ENCODE data around the gene PTPRM.
A peak's percentile ranks its signal among the peaks of the same experiment; 100 is the strongest.

Gene PTPRM

GRCh38 chr18:7592305-7593071 lies 25.4 kb downstream of the PTPRM start:
- ATAC-seq: peak; percentile 52; the same call in 1 of the 3 replicates
- no peak for TF ChIP-seq CREB5 (CRISPR knock-in tag; IDR thresholded peaks at IDR 0.05; ENCODE audit: low read depth)
- no peak for TF ChIP-seq PPARA (CRISPR knock-in tag; IDR thresholded peaks at IDR 0.05; ENCODE audit: borderline replicate concordance)
- no peak for TF ChIP-seq PATZ1 (CRISPR knock-in tag; IDR thresholded peaks at IDR 0.05; ENCODE audit: borderline replicate concordance)
- TF ChIP-seq ISL1 (CRISPR knock-in tag; IDR thresholded peaks at IDR 0.05): no peak
- no peak for TF ChIP-seq SNAI2 (CRISPR knock-in tag; IDR thresholded peaks at IDR 0.05)
- TF ChIP-seq POU6F1 (CRISPR knock-in tag; IDR thresholded peaks at IDR 0.05; ENCODE audit: borderline replicate concordance, low read depth): no peak
- no peak for TF ChIP-seq ZNF8 (CRISPR knock-in tag; IDR thresholded peaks at IDR 0.05)
- no peak for TF ChIP-seq BACH2 (CRISPR knock-in tag; IDR thresholded peaks at IDR 0.05; ENCODE audit: borderline replicate concordance)
- no peak for TF ChIP-seq ARNTL (CRISPR knock-in tag; IDR thresholded peaks at IDR 0.05; ENCODE audit: borderline replicate concordance, low read depth)
- no peak for TF ChIP-seq TOX (CRISPR knock-in tag; IDR thresholded peaks at IDR 0.05; ENCODE audit: borderline replicate concordance)
- TF ChIP-seq RARB (CRISPR knock-in tag; IDR thresholded peaks at IDR 0.05): no peak

- TF ChIP-seq ZNF565 (CRISPR knock-in tag; conservative IDR thresholded peaks at IDR 0.05; ENCODE audit: low read depth) (no peak), TSHZ2 (CRISPR knock-in tag; IDR thresholded peaks at IDR 0.05) (0 out of 2 replicates have a peak, but pooled peaks have one; percentile 43), TCF4 (CRISPR knock-in tag; IDR thresholded peaks at IDR 0.05; ENCODE audit: borderline replicate concordance) (peak; percentile 55; the same call in 1 of the 2 replicates)
Measured at GRCh38 chr18:7593218-7593819, 26.2 kb downstream of the PTPRM start.

GRCh38 chr18:7596147-7596546 lies 29.0 kb downstream of the PTPRM start:
- no peak for ATAC-seq
- TF ChIP-seq BACH2 (CRISPR knock-in tag; IDR thresholded peaks at IDR 0.05; ENCODE audit: borderline replicate concordance) (no peak), SNAI2 (CRISPR knock-in tag; IDR thresholded peaks at IDR 0.05) (no peak), TOX (CRISPR knock-in tag; IDR thresholded peaks at IDR 0.05; ENCODE audit: borderline replicate concordance) (no peak), CREB5 (CRISPR knock-in tag; IDR thresholded peaks at IDR 0.05; ENCODE audit: low read depth) (no peak), ISL1 (CRISPR knock-in tag; IDR thresholded peaks at IDR 0.05) (no peak), ZNF565 (CRISPR knock-in tag; conservative IDR thresholded peaks at IDR 0.05; ENCODE audit: low read depth) (no peak), POU6F1 (CRISPR knock-in tag; IDR thresholded peaks at IDR 0.05; ENCODE audit: borderline replicate concordance, low read depth) (no peak), PATZ1 (CRISPR knock-in tag; IDR thresholded peaks at IDR 0.05; ENCODE audit: borderline replicate concordance) (no peak), ARNTL (CRISPR knock-in tag; IDR thresholded peaks at IDR 0.05; ENCODE audit: borderline replicate concordance, low read depth) (no peak), GLIS3 (CRISPR knock-in tag; IDR thresholded peaks at IDR 0.05) (no peak), RARB (CRISPR knock-in tag; IDR thresholded peaks at IDR 0.05) (no peak), OSR1 (CRISPR knock-in tag; IDR thresholded peaks at IDR 0.05) (no peak), ZNF70 (CRISPR knock-in tag; IDR thresholded peaks at IDR 0.05) (no peak), ZNF8 (CRISPR knock-in tag; IDR thresholded peaks at IDR 0.05) (no peak), TCF4 (CRISPR knock-in tag; IDR thresholded peaks at IDR 0.05; ENCODE audit: borderline replicate concordance) (no peak), CSRNP3 (CRISPR knock-in tag; IDR thresholded peaks at IDR 0.05) (no peak), ZFP30 (CRISPR knock-in tag; IDR thresholded peaks at IDR 0.05) (no peak), CSDC2 (CRISPR knock-in tag; IDR thresholded peaks at IDR 0.05) (no peak)

More at GRCh38 chr18:7593218-7593819, 26.2 kb downstream of the PTPRM start:
- peak; percentile 27; the same call in 1 of the 3 replicates for ATAC-seq

Measured in SK-N-SH treated with all-trans-retinoic acid at 6 μM for 48 hours (cell line).